ENCODE results near the gene TRIM64.
"Not testable (repeated sequence)": the region's sequence is repeated elsewhere in the genome, so short reads cannot be mapped to it uniquely, and the experiment has no call there.

Gene TRIM64, protein sequence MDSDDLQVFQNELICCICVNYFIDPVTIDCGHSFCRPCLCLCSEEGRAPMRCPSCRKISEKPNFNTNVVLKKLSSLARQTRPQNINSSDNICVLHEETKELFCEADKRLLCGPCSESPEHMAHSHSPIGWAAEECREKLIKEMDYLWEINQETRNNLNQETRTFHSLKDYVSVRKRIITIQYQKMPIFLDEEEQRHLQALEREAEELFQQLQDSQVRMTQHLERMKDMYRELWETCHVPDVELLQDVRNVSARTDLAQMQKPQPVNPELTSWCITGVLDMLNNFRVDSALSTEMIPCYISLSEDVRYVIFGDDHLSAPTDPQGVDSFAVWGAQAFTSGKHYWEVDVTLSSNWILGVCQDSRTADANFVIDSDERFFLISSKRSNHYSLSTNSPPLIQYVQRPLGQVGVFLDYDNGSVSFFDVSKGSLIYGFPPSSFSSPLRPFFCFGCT

DNA sequence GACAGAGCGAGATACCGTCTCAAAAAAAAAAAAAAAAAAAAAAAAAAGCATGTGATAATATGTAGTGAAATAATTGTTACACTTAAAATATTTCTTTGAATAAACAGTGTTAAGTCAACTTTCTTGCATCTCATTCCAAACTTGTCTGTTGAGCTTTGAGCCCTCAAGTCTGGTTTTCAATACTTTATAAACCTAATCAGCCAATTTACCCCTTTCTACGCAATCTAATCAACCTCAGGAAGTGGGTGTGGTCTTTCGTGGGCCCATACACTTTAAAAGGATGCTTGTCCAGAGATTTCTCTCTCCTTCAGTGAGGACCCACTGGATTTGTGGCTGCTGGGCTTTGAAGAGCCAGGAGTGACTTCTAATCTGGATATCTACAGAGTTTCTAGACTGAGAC is at the start of gene TRIM64:
Gene TRIM64 (plus strand): TSS at position 301 of the 400 bp plus-strand sequence. CDS start 2,467 bp downstream, outside the sequence.
- H3K27ac ChIP-seq; H3K9me3 ChIP-seq (ENCODE audit: severe bottlenecking); DNase-seq; H3K36me3 ChIP-seq; H3K4me3 ChIP-seq (ENCODE audit: low read depth, low read length); H3K27me3 ChIP-seq (ENCODE audit: insufficient read depth, low read depth, severe bottlenecking): not testable (repeated sequence)

DNA sequence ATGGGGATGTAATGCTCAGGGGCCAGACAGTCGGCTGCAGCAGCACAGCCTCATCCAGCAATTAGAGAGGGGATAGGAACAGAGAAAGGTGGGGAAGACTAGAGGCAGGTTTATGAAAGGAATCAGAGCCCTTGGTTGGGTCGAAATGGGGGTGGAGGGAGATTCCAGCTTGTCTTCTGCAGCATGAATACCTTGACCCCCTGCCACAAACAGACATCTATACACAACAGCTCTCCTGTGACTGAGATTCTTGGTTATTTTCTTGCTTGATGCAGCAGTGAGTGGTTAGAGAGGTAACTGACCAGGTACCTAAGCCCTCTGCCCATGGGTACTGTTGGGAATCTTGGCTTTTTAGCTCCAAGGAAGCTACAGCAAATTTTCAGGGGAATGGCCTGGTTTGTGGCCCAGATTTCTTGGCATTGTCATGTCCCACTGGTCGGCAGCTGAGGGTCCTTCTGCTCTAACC is 43.6 kb upstream of the TRIM64 start, which contains the start of gene TRIM49D1:
Gene TRIM49D1 (minus strand): TSS at position 51 of the 466 bp plus-strand sequence. CDS start 4,535 bp downstream, outside the sequence.
- no peak for TF ChIP-seq CTCF (IDR thresholded peaks at IDR 0.05; ENCODE audit: low read depth, low read length)
- Histone ChIP-seq H3K27me3 (ENCODE audit: insufficient read depth, low read depth, severe bottlenecking) (no peaks in the 10 kb centered on the region), H3K9me3 (ENCODE audit: severe bottlenecking) (no peaks in the 10 kb centered on the region), H3K36me3 (no peaks in the 10 kb centered on the region), H3K27ac (no peak within 1 kb of the TSS), H3K4me3 (ENCODE audit: low read depth, low read length) (no peak within 1 kb of the TSS)
- DNase-seq: no peak

GRCh38 chr11:89923764-89924163 is 42.1 kb upstream of the TRIM64 start, which contains the start of gene TRIM49D2:
Gene TRIM49D2 (plus strand): TSS chr11:89924064. CDS start chr11:89926762, 2,698 bp downstream.
- H3K27ac ChIP-seq; DNase-seq; H3K36me3 ChIP-seq; H3K9me3 ChIP-seq (ENCODE audit: severe bottlenecking); H3K27me3 ChIP-seq (ENCODE audit: insufficient read depth, low read depth, severe bottlenecking); H3K4me3 ChIP-seq (ENCODE audit: low read depth, low read length): not testable (repeated sequence)

DNA sequence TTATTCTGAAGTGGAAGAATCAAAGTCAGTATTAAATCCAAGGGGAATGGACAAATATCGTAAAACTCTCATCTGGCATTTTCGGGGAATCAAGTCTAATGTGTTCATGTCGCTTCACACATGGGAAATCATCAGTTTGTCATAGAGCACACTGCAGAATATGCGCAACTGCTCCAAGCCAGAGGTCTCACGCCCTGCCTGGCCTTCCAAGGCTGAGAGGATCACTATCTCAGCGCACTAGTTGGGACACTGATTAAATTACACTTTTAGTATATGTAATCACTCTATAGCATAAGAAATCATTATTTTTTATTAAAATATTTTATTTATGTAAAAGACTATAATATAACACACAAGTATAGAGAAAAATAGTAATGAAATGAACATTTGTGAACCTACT is 5.0 kb upstream of the TRIM64 start:
- H3K36me3 ChIP-seq; H3K4me3 ChIP-seq (ENCODE audit: low read depth, low read length); DNase-seq; H3K27ac ChIP-seq; H3K27me3 ChIP-seq (ENCODE audit: insufficient read depth, low read depth, severe bottlenecking); H3K9me3 ChIP-seq (ENCODE audit: severe bottlenecking): not testable (repeated sequence)

Measured in WERI-Rb-1 (cell line).